K562 (cell line): Measurements from ENCODE around the gene STK32C. TPM values are rescaled to one million over a fixed set of nuclear protein-coding genes. Genes with fewer than 3 reads are reported as not detected.

Experiments used
- EHMT2 ChIP-seq: fragments of 450-650 bp; IDR thresholded peaks from 2 replicates; pipeline ENCODE4 v1.6.1; 2018; ENCODE audit warnings: antibody characterized with exemption
- JUN ChIP-seq, 2 experiments: sonication (generic) in 1 of 2; formaldehyde crosslinking in 1 of 2; IDR thresholded peaks; 2 replicates each; pipeline versions ENCODE4 v1.6.1 to v1.8.0; 2012 to 2022; ENCODE audit warnings: borderline replicate concordance in 2 of 2, mild to moderate bottlenecking in 2 of 2, improper control_type of control experiment in 1 of 2, low read depth in 1 of 2, low read length in 1 of 2, missing genetic modification reagents in 1 of 2
- MYBL2 ChIP-seq, 2 experiments: fragments of 450-650 bp in 1 of 2; sonication (generic) in 1 of 2; formaldehyde crosslinking in 1 of 2; IDR thresholded peaks; 2 replicates each; pipeline versions ENCODE4 v1.6.1 to v1.8.1; 2017 to 2022; ENCODE audit warnings: borderline replicate concordance in 1 of 2, inconsistent platforms in 1 of 2, low read depth in 1 of 2, mild to moderate bottlenecking in 1 of 2, missing genetic modification reagents in 1 of 2, moderate library complexity in 1 of 2
- RCOR1 ChIP-seq, 2 experiments: IDR thresholded peaks; 2 replicates each; pipeline ENCODE4 v1.6.1; 2012; ENCODE audit warnings: low read depth in 2 of 2, low read length in 2 of 2, borderline replicate concordance in 1 of 2, improper control_type of control experiment in 1 of 2
- U2AF1 ChIP-seq: fragments of 200-400 bp; formaldehyde crosslinking; optimal IDR thresholded peaks from 2 replicates; pipeline ENCODE3; 2017; ENCODE audit warnings: mild to moderate bottlenecking, low read depth, low read length, moderate library complexity
- ZNF134 ChIP-seq: fragments of 250-450 bp; sonication (Bioruptor Pico); conservative IDR thresholded peaks from 2 replicates; pipeline ENCODE4 v1.4.0; 2020
- ZNF24 ChIP-seq: fragments of 450-650 bp; IDR thresholded peaks from 2 replicates; pipeline ENCODE4 v1.6.1; 2016
- polyA plus RNA-seq, 8 experiments: library from polyadenylated mRNA; depleted of rRNA in 4 of 8; stranded (reverse) in 5 of 8; unstranded in 3 of 8; fragments of >200 nt; fragmentation: Nextera tagmentation in 2 of 8; fragmentation: Illumina TruSeq in 1 of 8; extraction: Ambion mirVana in 2 of 8; extraction: Trizol in 1 of 8; gene quantifications; 2 replicates each; pipeline versions ENCODE4 v1.2.1 to v1.2.3, GENCODE V29; 2011 to 2014; ENCODE audit warnings: inconsistent platforms in 1 of 8, missing spikeins in 1 of 8
- total RNA-seq, 7 experiments: library from RNA; depleted of rRNA in 6 of 7; stranded (reverse); fragments of >200 nt in 6 of 7; fragmentation: Illumina TruSeq in 2 of 7; extraction: Trizol in 2 of 7; gene quantifications; 2 replicates each; pipeline versions ENCODE4 v1.2.1 to v1.2.3, GENCODE V29; 2011 to 2021; ENCODE audit warnings: low replicate concordance in 1 of 7
- TF ChIP-seq, protein P1 (sequence below): sonication (generic); formaldehyde crosslinking; IDR thresholded peaks from 2 replicates; pipeline ENCODE4 v1.8.0; 2022; ENCODE audit warnings: missing genetic modification reagents, mild to moderate bottlenecking, moderate library complexity, borderline replicate concordance
- TF ChIP-seq, protein P2 (sequence below), 2 experiments: fragments of 450-650 bp; conservative IDR thresholded peaks; 2 replicates each; pipeline ENCODE4 v1.6.1; 2017; ENCODE audit warnings: mild to moderate bottlenecking in 2 of 2, moderate library complexity in 2 of 2
- TF ChIP-seq, protein P3 (sequence below), 2 experiments: fragments of 450-650 bp; formaldehyde crosslinking in 1 of 2; IDR thresholded peaks; 2 replicates each; pipeline versions ENCODE4 v1.4.0 to v1.6.1; 2014 to 2020; ENCODE audit warnings: mild to moderate bottlenecking in 2 of 2, borderline replicate concordance in 1 of 2, low read depth in 1 of 2
- TF ChIP-seq, protein P4 (sequence below): fragments of 250-450 bp; sonication (Bioruptor Pico); IDR thresholded peaks from 2 replicates; pipeline ENCODE4 v1.8.0; 2021; ENCODE audit warnings: moderate library complexity, mild to moderate bottlenecking, inconsistent platforms

STK32C gene
- total and polyA plus RNA-seq, 9 of the 15 experiments (the other 6 are each of a cell fraction or from before 2014, with no cell fraction given): 1.5 to 20.9 (median 6.5) TPM

DNA sequence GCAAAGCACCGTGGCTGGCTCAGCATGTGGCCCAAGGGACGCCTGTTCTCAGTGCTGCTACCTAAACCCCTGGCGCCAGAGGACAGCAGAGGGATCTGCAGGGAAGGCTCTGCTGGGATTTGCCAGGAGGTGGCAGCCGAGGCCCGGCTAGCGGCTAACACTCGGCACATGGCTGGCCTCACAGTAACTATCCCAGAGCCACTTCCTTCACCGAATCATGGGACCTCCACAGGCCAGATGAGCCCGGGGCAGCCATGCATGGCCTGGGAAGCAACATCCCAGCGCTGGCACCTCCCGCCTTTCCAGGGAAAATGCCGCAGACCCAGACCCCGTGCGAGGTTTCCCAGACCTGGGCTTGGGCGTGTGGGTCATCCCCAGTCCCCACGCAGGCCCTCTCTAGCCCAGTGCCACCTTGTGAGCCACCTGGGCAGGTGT, 84.6 kb downstream of the STK32C start (continued):
- TF ChIP-seq JUN (IDR thresholded peaks at IDR 0.05; ENCODE audit: borderline replicate concordance, low read depth, low read length): 0 out of 2 replicates have a peak, but pooled peaks have one; percentile 8
- no peak for TF ChIP-seq JUN (CRISPR knock-in tag; IDR thresholded peaks at IDR 0.05; ENCODE audit: borderline replicate concordance)
- no peak for TF ChIP-seq ZNF24
- TF ChIP-seq, protein P1, sequence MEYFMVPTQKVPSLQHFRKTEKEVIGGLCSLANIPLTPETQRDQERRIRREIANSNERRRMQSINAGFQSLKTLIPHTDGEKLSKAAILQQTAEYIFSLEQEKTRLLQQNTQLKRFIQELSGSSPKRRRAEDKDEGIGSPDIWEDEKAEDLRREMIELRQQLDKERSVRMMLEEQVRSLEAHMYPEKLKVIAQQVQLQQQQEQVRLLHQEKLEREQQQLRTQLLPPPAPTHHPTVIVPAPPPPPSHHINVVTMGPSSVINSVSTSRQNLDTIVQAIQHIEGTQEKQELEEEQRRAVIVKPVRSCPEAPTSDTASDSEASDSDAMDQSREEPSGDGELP (CRISPR knock-in tag): peak; percentile 52; the same call in 1 of the 2 replicates
- TF ChIP-seq, protein P2, sequence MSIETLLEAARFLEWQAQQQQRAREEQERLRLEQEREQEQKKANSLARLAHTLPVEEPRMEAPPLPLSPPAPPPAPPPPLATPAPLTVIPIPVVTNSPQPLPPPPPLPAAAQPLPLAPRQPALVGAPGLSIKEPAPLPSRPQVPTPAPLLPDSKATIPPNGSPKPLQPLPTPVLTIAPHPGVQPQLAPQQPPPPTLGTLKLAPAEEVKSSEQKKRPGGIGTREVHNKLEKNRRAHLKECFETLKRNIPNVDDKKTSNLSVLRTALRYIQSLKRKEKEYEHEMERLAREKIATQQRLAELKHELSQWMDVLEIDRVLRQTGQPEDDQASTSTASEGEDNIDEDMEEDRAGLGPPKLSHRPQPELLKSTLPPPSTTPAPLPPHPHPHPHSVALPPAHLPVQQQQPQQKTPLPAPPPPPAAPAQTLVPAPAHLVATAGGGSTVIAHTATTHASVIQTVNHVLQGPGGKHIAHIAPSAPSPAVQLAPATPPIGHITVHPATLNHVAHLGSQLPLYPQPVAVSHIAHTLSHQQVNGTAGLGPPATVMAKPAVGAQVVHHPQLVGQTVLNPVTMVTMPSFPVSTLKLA (conservative IDR thresholded peaks at IDR 0.05): peak; percentile 43 to 51
- no peak for TF ChIP-seq MYBL2 (IDR thresholded peaks at IDR 0.05; ENCODE audit: low read depth)
- TF ChIP-seq MYBL2 (CRISPR knock-in tag; IDR thresholded peaks at IDR 0.05; ENCODE audit: borderline replicate concordance): no peak
- TF ChIP-seq, protein P3, sequence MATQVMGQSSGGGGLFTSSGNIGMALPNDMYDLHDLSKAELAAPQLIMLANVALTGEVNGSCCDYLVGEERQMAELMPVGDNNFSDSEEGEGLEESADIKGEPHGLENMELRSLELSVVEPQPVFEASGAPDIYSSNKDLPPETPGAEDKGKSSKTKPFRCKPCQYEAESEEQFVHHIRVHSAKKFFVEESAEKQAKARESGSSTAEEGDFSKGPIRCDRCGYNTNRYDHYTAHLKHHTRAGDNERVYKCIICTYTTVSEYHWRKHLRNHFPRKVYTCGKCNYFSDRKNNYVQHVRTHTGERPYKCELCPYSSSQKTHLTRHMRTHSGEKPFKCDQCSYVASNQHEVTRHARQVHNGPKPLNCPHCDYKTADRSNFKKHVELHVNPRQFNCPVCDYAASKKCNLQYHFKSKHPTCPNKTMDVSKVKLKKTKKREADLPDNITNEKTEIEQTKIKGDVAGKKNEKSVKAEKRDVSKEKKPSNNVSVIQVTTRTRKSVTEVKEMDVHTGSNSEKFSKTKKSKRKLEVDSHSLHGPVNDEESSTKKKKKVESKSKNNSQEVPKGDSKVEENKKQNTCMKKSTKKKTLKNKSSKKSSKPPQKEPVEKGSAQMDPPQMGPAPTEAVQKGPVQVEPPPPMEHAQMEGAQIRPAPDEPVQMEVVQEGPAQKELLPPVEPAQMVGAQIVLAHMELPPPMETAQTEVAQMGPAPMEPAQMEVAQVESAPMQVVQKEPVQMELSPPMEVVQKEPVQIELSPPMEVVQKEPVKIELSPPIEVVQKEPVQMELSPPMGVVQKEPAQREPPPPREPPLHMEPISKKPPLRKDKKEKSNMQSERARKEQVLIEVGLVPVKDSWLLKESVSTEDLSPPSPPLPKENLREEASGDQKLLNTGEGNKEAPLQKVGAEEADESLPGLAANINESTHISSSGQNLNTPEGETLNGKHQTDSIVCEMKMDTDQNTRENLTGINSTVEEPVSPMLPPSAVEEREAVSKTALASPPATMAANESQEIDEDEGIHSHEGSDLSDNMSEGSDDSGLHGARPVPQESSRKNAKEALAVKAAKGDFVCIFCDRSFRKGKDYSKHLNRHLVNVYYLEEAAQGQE (IDR thresholded peaks at IDR 0.05; ENCODE audit: borderline replicate concordance): peak; percentile 85
- TF ChIP-seq, protein P3 (CRISPR knock-in tag; IDR thresholded peaks at IDR 0.05; ENCODE audit: low read depth): no peak
- TF ChIP-seq, protein P4, sequence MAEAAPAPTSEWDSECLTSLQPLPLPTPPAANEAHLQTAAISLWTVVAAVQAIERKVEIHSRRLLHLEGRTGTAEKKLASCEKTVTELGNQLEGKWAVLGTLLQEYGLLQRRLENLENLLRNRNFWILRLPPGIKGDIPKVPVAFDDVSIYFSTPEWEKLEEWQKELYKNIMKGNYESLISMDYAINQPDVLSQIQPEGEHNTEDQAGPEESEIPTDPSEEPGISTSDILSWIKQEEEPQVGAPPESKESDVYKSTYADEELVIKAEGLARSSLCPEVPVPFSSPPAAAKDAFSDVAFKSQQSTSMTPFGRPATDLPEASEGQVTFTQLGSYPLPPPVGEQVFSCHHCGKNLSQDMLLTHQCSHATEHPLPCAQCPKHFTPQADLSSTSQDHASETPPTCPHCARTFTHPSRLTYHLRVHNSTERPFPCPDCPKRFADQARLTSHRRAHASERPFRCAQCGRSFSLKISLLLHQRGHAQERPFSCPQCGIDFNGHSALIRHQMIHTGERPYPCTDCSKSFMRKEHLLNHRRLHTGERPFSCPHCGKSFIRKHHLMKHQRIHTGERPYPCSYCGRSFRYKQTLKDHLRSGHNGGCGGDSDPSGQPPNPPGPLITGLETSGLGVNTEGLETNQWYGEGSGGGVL (CRISPR knock-in tag): no peak
- TF ChIP-seq RCOR1 (IDR thresholded peaks at IDR 0.05; ENCODE audit: borderline replicate concordance in 1 of 2, low read depth in 2 of 2, low read length in 2 of 2): 0 out of 4 replicates have a peak, but pooled peaks of 1 of the 2 experiments have one; percentile 36
- TF ChIP-seq ZNF134: peak; percentile 68
- TF ChIP-seq EHMT2: no peak
- no peak for TF ChIP-seq U2AF1
